ENCODE results near the gene ZIC4.

Gene ZIC4

DNA sequence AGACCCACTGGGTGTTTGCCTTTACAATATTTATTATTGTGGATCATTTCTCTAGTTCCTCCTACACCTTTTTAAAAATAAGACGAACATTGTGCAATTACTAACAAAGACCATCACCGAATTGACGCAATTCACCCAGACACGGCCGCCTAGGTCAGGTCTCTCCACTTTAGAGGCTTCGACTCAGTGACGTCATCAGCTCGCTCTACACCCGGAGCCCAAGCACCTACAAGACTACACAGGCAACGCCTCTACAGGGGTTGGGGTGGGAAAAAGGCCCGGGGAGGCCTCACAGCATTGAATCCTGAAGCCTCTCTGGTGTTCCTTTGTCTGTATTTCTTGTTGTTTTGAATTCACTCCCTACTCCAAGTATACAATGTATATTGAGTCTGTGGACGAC lies 16.6 kb downstream of the ZIC4 start:
- no peak for FAIRE-seq

DNA sequence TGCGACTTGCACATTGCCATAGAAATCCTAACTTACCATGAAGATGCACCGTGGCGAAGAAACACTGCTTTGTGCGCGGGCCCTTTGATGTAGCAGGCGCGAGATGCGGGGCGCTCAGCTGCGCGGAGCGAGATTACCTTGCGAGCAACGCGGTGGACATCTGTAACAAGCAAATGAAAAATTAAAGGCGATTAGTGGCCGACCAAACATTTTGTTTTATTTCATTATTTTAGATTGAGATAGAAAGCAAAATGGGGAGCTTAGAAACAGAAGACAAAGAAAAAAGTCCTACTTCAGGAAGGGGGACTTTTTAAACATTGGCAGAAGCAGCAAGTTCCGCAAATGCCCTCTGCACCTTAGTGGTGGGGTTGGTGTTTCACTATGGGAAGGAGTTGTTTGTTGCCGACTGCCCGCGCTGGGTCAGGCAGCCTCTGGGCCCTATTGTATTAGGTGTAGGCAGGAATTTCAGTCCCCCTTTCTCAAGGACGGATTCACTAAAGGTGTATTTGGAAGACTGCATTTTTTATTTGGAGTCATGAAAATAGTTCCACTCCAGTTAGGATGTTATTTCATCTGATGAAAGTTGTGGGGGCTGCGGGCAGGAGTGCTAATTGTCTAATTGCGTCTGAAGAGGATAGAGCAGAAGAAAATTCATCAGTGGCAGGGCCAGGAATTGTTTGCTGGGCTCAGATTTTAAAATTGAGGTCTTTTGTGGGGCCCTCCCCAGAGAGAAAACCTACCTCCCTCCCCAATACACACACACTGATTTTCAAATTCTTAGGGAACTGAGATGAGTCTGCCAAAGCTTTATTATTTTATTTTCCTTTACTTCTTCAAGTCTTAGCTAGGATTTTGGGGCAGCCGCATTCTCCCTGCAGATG lies 17.4 kb downstream of the ZIC4 start:
- no peak for FAIRE-seq

DNA sequence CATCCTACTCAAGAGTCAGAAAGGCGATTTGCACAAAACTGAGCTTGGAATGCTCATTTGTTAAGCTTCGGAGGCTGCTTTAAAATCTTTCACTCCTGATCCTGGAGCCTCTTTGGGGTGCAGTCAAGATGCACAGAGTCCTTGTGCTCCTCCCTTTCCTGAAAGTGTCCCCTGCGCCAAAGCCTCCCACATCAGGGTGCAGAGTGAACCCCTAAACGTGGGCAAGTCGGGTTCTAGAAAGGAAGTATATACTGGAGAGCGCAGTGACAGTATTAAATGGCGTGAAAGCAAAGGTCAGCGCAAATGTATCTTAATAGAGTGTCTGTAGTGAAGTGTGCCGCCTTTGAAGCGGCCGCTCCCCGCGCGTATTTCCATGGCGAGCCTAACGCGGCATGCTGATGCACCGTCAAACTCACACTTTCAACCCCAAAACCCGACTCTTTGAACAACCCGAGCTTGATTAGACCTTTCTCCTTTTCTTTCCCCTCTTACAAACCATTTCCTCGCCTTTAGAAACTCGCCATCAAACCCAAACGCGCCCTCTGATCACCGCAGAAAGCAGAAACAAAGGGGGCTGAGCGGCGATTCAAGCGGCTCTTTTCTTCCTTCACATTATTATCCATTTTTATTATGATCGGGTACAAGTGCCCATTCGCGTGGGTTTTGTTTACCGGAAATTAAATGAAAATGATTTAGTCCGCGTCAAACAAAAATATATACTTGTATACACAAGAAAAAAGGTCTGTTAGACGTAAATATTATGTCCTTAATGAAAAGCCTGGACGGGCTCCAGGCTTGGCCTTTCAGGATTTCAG lies 18.3 kb downstream of the ZIC4 start:
- no peak for FAIRE-seq

DNA sequence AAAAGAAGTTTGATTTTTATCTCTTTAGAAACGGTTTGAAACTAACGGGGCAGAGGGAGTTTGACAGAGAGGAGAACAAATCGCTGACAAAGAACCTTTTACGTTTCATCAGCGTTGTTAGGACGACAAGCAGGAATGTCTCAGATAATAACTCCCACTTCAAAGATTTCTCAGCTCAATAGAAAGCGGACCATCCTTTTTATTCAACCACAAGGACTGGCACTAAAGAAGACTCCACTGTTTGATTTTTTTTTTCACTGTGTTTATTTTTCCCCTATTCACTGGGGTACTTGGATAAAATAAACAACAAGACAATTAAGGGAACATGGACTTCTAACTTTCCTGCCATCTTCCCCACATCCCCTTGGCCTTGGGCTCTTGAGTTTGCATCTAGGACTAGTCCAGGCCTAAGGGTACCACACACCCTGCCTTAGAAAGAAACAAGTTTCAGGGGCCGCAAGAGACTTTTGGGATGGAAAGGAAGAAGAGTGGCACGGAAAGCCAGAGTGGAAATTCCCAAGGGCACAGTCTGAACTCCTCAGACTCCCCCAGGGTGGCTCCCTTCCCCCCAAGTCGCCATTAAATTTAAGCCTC lies 19.0 kb downstream of the ZIC4 start:
- no peak for FAIRE-seq

DNA sequence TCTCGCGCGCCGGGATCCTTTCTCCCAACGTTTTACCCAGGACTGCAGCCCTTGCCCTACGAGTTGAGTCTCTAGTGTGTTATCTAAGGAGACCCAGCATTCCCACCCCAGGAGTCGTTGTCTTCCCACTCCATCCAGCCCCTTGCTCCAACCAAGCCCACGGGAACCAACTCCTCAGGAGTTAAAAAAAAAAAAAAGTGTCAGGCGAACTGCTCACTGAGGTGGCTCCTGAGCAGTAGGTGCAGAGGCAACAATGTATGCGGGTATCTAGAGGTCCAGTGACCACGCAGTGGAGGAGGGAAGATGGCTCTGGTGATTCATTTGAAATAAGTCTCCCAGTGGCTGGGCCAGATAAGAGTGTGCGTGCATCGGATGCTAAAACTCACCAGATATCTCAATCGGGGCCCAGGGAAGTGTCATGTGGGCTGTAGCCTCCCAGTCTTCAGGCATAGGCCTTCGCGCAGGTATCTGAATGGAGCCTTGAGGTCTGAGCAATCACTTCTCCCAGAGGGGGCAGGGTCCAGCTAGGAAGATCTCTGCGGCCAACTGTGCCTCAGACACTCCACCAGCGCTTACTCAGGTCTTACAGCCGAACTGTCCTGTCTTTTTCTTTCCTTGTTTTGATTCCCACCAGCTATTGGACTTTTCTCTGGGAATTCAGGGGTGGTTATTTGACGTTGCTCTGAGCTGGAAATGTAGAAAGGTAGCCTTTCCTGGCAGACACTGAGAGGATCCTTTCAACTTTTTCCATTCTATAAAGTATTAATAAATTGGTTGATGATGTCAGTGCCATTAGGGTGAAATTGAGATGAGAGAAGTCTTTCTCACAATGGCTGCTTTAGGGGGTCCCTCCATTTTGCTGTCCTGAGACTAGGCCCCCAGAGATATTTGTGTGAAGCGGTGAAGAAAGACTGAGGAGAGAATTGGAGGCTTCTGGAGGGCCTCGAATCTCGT lies 21.0 kb downstream of the ZIC4 start:
- no peak for FAIRE-seq

DNA sequence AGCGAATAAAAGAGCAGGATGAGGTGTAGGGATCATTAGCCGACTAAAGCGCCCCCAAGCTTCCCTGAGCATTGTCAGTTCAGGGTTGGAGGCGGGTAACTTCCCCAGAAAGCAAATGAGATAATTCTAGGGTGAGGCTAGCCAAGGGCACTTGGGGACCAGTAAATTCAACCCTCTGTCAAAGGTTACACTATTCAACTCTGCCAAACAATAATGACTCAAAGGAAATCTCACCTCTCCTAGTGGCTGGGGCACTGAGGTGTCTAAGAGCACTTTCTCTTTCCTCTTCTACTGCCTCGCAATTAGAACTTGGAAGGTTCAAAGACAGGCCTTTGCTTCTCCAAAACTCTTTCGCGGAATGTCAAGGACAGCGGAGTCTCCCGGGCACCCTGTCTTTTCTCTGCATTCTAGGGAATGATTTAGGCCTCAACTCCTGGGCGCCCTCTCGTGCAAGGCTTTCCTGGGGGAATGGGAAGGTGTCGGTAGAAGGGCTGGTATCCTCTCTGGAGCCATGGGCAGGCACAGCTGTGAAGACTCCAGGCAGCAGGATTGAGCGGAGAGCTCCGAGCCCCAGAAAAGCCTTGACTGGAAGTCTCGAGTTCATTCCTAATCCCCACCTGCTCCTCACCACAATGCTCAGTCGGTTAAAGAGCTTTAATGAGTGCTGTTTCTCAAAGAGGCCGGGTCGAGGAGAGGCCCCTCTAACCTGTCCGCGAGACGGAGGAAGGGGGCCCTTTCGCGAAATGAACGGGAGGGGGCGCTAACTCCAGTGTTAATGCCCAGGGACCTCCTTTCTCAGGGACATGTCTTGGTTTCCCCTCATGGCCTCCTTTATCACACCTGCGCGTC lies 21.9 kb downstream of the ZIC4 start:
- FAIRE-seq, result no peak

DNA sequence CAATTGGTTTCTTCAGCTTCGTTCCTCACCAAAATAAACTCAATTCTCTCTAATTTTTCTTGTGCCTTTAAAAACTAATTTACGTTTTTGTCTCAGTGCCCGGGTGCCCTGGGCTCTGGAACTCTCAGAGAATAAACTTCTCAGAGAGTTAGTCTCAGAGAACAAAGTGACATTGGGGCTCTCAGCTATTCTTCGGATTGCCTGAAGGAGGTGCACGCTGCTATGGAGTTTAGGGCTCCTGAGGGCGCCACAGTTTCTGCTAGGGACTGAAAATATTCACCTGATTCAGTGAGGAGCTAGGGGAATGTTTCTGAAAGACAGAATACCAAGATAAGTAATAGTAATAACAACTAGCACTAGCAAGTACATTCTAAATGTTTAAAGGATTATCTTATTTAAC lies 22.7 kb downstream of the ZIC4 start:
- FAIRE-seq, result no peak

DNA sequence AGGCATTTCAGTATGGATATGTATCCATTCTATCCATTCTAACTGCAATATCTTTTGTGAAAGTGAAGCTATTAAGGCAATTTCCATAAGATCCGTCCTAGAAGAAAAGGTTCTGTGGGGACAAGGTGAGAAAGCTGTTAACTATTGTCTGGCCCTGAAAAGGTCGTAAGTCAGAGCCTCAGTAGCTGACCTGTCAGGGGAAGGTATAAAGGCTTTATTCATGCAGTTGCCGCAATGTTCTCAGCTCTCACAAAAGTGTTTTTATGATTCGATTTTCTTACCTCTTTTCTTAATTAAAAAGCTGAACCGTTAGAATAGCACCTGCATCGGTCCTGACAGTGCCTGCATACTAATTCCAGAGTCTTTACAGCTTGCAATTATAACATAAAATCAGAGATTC lies 24.7 kb downstream of the ZIC4 start:
- no peak for FAIRE-seq

DNA sequence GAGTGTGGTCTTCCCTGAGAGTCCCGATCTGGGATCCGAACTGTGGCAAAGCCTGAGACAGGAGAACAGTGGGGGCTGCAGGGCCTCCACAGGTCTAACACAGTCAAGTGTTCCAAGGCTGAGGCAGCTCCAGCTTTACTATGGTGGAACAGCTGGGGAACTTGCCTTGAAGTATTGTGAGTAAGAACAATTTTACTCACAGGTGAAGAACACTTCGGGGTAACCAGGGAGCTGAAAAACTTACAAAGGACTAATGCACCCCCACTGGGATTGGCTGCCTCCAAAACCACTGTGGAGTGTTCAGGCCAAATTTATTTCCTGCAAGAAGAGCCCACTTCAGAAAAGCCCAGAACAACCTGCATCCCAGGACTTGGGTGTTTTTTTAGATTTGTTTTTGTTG lies 25.4 kb downstream of the ZIC4 start:
- FAIRE-seq, result no peak

DNA sequence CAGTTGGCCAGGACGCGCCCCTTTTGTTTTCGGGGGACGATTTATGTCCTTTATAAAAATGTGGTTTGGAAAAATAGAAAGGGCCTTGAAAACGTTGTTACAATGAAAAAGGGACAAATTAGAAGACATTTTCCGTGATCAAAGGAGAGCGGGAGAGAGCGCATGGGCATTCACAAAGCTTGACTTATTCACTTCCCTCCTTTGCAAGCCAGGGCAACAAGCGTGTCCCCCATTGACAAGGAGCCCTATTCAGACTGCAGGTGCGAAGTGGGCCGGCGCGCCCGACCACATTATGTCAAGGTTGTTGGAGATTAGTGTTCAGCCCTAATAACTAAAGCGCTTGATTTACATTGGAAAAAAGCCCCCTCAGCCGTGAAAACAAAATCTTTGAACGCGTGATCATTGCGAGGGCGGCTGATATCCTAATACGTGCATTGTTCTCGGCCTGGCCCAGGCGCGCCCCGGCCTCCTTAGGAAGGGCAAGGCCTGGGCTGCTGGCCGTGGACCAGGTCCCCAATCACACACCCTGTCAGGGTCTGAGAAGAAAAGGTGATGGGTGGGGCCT lies 25.9 kb downstream of the ZIC4 start:
- no peak for FAIRE-seq

DNA sequence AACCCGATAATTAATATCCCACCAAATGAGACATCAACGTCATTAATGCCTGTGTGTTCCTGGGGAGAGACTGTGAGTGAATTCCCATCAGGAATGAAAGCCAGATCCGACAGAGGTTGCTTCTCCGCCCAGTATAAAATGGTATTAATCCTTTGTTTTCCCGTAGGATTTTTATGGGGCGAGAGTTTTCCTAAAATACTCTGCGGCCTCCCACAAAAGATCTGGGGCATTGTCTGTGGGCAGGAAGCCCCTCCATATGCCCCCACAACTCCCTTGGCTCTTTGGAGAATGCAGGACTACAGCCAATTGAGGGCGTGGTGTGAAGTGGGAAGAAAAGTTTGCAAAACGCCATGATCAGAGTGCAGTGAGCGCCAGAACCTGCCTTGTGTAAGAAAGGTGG lies 26.7 kb downstream of the ZIC4 start:
- no peak for FAIRE-seq

DNA sequence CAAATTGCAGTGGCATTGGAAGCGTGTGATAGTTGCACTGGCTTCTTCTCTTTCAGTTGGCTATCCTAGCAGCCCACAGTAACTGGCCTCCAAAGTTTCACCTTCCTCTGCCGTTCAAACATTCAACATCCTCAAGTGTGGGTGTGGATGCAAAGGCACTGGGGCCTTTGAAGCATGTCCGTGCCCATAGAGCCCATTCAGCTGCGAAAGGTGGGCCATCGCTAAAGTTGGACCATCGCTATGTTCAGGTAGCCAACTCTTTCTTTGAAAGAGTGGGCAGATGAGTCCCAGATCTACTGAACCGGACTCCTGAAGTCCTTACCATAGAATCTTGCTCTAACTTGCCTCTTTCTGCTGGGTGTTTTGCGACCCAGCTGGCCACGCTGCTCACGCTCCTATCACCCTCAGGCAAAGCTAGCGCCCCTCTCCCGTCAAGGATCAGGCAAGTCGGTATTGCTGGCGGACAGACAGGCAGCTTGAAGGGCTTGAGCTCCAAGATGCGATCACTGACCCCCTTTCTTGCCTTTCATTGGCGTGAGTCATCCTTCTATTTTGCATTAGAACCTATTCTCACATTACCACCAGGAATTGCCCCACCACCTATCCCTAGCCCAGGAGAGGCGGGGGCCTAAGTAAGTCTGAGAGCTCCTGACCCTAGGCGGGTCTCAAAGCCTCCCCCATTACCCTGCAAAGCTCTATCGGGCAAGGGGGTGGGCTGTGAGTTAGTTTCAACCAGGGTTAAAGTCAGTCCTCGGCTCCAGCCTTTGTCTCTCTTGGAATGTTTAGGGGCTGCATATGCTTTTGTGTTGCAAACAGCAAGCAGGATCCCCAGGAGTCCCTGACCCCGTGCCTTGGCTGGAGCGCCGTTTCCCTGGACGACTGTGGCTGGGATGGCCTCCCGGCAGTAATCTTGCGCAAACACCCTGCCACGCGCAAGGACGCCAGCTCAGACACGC lies 28.7 kb downstream of the ZIC4 start:
- no peak for FAIRE-seq

DNA sequence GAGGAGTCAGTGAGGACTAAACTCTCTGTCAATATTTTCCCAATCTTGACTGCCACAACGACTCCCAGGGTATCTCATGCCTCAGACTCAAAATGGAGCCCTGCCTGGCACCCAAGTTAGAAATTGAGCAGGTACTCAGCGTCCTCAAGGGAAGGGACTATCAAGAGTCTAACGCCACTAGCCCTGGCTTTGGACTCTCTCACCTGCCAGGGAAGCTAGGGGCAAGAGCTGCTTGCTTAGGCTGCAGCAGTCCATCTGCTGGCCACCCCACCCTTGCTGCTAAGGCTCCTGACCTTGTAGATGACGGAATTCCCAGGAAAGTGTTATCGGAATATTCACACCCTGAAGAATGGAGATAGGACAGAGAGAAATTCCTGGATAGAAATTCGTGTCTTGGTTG lies 33.0 kb downstream of the ZIC4 start:
- no peak for FAIRE-seq

DNA sequence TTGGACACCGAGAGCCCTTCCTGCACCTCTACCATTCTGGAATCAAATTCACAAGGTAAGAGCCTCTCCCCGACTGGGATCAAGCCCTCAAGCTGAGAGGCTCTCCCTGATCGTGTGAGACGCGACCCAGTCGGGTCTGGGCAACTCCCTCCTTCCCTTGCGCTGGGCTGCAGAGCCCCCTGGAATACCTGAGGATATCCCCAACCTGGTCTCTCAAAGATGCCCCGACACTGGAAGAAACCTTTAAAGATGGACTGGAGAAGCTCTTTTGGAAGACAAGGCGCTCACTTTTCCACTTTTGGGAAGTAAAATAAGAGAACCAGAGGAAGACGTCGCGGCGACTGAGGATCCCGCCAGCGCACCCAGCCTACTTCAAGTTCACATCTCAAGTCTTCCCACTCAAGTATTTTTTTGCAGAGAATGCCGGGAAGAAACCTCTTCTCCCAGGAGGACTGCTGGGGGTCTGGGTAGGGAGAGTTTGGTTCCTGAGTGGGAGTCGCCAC lies 33.8 kb downstream of the ZIC4 start:
- FAIRE-seq, result no peak

DNA sequence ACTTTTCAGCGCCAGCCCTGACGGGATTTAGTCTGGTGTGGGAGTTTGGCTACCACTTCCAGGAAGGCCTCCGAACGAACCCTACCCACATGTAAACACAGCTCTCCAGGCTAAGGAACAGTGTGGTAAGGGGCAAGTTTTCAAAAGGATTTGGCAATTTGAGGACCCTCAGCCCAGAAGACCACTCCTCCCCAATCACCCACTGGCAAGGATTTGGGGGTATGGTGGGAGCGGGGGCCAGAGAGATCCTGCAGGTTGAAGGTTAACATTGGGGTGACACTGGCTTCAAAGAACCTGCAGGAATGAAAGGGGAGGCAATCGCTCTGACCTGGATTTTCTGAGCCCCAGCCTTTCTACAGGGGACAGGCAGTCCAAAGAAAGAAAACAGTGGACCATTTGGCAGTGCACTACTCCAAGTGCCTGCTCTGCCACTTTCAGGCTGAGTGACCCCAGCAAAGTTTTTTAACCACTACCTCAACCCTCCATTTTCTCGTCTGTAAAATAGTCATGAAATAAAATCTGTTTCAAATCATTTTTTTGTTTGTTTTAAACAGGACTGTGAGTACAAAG lies 34.5 kb downstream of the ZIC4 start:
- no peak for FAIRE-seq

DNA sequence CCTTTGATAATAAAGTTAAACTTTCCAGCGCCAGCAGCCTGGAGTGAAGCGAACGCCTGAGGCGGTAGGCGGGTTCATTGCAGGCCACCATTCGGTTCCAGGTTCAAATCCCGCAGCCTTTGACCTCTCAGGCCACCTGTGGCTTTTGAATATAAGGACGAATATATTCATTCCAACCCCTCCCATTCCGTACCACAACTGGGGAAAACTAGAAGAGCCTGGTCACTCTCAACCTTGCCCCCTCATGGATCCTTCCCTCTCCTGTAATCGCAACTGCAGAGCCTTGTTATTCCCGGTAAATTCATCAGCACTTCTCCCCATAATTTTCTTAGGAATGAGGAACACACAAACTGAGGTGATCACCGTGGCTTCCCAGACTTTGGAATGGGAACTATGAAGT lies 35.2 kb downstream of the ZIC4 start:
- FAIRE-seq, result no peak

DNA sequence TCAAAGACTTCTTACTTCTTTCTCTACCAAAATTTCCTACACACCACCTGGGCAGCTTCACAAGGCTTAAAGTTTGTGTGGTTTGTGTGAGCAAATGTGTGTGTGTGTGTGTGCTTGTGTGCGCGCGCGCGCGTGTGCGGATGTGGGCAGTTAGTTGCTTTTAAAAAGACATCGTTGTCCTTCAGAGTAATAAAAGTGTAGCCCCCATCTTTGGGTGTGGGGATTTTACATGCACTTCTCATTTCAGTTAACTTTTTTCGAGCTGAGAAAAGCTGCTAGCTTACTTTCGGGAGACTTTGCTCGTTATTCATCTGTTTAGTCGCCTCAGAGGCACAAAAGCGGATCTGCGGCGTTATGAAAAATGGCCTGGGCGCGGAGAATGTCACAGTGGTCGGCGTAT lies 36.0 kb downstream of the ZIC4 start:
- no peak for FAIRE-seq

DNA sequence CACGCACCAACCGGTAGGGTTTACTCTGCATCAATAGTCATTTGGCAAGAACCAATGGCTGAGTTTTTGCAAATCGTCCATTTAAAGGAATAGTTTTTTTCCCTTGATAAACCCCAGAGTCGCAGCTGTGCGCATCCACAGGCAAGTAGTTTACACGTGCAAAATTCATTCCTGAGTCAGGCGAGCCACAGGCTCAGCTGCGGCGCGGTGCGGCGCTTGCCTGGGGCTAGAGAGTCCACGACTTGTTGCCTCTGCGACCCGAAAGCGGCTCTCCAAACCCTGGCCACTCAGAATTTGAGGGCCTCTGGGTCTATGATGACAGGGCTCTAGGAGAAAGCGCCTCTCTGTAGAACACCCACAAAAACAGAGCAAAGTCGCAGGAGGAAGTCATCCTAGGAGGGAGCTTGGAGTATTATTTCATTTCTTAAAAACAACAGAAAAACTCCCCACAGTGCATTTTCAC lies 36.7 kb downstream of the ZIC4 start:
- no peak for FAIRE-seq

DNA sequence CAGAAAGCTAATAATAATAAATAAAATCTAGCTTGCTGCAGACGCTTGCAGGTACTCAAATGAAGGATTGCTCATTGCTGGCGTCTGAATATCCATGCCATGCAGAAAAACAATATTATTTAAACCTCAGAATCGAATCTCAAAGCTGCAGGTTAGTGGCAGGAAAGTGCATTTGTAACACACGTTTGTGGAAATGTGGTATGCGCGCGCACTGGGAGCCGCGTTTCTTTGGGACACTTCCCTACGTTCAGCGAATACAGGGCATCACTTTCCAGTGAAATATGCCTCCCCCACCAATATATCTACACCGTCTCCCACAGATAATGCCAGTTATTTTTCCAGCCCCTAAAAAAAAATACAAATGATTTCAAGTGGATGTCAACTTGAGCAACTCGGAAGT lies 37.1 kb downstream of the ZIC4 start:
- FAIRE-seq, result no peak

Measured in TTC549 (cell line).